ENCODE results near the gene ADAMTS4.

DNA sequence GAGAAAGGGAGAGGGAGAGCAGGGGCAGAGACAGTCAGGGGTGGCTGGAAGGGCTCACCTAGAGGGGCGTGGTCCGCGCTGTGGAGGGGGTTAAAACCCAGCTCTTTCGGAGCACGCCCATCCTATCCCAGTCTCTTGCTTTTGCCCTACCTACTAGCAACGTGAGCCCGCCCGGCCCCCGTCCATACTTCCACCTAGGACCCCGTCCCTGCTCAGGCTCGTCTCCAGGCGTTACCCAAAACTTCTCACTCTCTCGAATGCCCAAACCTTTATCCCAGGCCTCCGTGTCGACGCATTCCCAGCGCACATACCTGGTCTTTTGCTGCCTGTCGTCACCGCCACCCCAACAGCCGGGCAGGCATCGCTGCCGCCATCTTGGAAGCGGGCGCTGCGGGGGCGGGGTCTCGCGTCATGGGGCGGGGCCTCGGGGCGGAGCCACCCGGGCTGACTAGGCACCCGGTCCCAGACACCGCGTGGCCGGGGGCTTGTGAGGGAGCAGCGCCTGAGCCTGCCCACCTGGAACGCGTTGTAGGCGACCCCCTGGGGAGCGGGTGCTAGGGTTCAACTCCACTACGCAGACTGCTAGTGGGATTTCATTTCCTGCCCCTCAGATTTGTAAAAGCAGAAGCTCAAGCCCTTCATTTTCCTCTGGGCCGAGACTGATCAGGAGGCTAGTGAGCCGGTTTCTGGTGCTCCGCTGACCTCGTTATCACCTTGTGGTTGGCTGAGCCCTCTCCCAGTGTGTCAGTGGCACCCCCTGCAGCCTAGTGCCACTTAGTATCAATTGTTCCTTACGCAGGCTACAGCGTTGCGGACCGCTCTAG, 21.5 kb downstream of the ADAMTS4 start, which contains the start of gene B4GALT3:
- TF ChIP-seq, protein P1, sequence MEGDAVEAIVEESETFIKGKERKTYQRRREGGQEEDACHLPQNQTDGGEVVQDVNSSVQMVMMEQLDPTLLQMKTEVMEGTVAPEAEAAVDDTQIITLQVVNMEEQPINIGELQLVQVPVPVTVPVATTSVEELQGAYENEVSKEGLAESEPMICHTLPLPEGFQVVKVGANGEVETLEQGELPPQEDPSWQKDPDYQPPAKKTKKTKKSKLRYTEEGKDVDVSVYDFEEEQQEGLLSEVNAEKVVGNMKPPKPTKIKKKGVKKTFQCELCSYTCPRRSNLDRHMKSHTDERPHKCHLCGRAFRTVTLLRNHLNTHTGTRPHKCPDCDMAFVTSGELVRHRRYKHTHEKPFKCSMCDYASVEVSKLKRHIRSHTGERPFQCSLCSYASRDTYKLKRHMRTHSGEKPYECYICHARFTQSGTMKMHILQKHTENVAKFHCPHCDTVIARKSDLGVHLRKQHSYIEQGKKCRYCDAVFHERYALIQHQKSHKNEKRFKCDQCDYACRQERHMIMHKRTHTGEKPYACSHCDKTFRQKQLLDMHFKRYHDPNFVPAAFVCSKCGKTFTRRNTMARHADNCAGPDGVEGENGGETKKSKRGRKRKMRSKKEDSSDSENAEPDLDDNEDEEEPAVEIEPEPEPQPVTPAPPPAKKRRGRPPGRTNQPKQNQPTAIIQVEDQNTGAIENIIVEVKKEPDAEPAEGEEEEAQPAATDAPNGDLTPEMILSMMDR (IDR thresholded peaks at IDR 0.05; ENCODE audit: low read depth, low read length): peak; percentile 72
- TF ChIP-seq EZH2phosphoT487 (IDR thresholded peaks at IDR 0.05; ENCODE audit: low read depth): no peak

Data from OCI-LY3 (cell line).